ENCODE results near the gene CCL25. TPM values are rescaled to one million over a fixed set of nuclear protein-coding genes. Genes with fewer than 3 reads are reported as not detected.

The CCL25 gene
- total and polyA plus RNA-seq, 2 donors (not counting 3 experiments of a cell fraction or from before 2014, with no cell fraction given) = not detected

GRCh38 chr19:8038815-8039214 lies 13.7 kb upstream of the CCL25 start:
- TF ChIP-seq MYC (IDR thresholded peaks at IDR 0.05; ENCODE audit: low read depth, low read length) (no peak), EZH2 (IDR thresholded peaks at IDR 0.05; ENCODE audit: borderline replicate concordance, low read depth, low read length, severe bottlenecking) (no peak), CTCF (IDR thresholded peaks at IDR 0.05; ENCODE audit: extremely low read depth in 1 of 2, insufficient read depth in 1 of 2, low read depth in 1 of 2, low read length in 2 of 2) (no peak), GATA2 (IDR thresholded peaks at IDR 0.05; ENCODE audit: insufficient read depth, insufficient read length, low read depth, low read length) (no peak), JUN (IDR thresholded peaks at IDR 0.05; ENCODE audit: borderline replicate concordance, insufficient read depth, insufficient read length, low read depth) (no peak), POLR2AphosphoS5 (IDR thresholded peaks at IDR 0.05; ENCODE audit: insufficient read depth, low read depth, low read length) (no peak)
- TF ChIP-seq, protein P1, sequence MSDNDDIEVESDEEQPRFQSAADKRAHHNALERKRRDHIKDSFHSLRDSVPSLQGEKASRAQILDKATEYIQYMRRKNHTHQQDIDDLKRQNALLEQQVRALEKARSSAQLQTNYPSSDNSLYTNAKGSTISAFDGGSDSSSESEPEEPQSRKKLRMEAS (IDR thresholded peaks at IDR 0.05; ENCODE audit: insufficient read depth, insufficient read length) = no peak
- FAIRE-seq = no peak
- intact Hi-C loops (cut with micrococcal nuclease) = no loop called here

More at GRCh38 chr19:8038815-8039214, 13.7 kb upstream of the CCL25 start:
- Histone ChIP-seq H3K4me1 (ENCODE audit: control insufficient read depth, extremely low read depth, insufficient read depth, low read length) (no peaks in the 10 kb centered on the region), H3K4me2 (ENCODE audit: insufficient read depth, low read length) (no peak overlapping the region), H2AFZ (ENCODE audit: low read depth, low read length) (no peak overlapping the region), H4K20me1 (replicated peaks; ENCODE audit: control insufficient read depth, extremely low read depth, insufficient read depth, low read length) (no peaks in the 10 kb centered on the region), H3K27me3 (ENCODE audit: control insufficient read depth in 2 of 2, insufficient read depth in 2 of 2, low read length in 2 of 2) (no peaks in the 10 kb centered on the region), H3K79me2 (ENCODE audit: control insufficient read depth, insufficient read depth, low read length) (no peaks in the 10 kb centered on the region), H3K9ac (replicated peaks; ENCODE audit: extremely low read depth, insufficient read depth, low read length) (no peak overlapping the region), H3K4me3 (replicated peaks in 1 of 3; ENCODE audit: insufficient read depth in 1 of 3, low read depth in 1 of 3, low read length in 3 of 3) (no peak overlapping the region), H3K27ac (ENCODE audit: insufficient read depth, low read depth, low read length) (no peak overlapping the region), H3K36me3 (ENCODE audit: control insufficient read depth in 2 of 2, extremely low read depth in 1 of 2, insufficient read depth in 2 of 2, low read length in 2 of 2) (no peaks in the 10 kb centered on the region), H3K9me1 (replicated peaks; ENCODE audit: control insufficient read depth, extremely low read depth, insufficient read depth, low read length) (no peaks in the 10 kb centered on the region), H3K9me3 (replicated peaks; ENCODE audit: control insufficient read depth, insufficient read depth, low read length) (no peaks in the 10 kb centered on the region)
- POLR2A ChIA-PET = no interaction called here
- no peak for DNase-seq (ENCODE audit: low read depth, low spot score)
- no TSS peak for BruUV-seq (replicated peaks)
- CTCF ChIA-PET = no interaction called here
- dilution Hi-C loops (cut with MboI; ENCODE audit: extremely low pct_ligation_motif_present, low sequenced_read_pairs) = no loop called here

Measured in endothelial cell of umbilical vein (primary cell).